ACC112 (cell line): ENCODE results near the gene SCAMP2.

Experiments used
- H2AFZ ChIP-seq: fragments of 200-600 bp; sonication (generic); one replicate; pipeline ENCODE4 v1.6.0; 2017; ENCODE audit warnings: antibody characterized with exemption, low read length; ENCODE audit not compliant: unreplicated experiment
- H3K27ac ChIP-seq: fragments of 200-600 bp; sonication (generic); 2 replicates; pipeline ENCODE4 v1.5.1; 2014; ENCODE audit warnings: low read depth, mild to moderate bottlenecking, antibody characterized with exemption, low read length, moderate library complexity
- H3K27me3 ChIP-seq: fragments of 200-600 bp; sonication (generic); 2 replicates; pipeline ENCODE4 v1.6.1; 2014; ENCODE audit warnings: mild to moderate bottlenecking, antibody characterized with exemption, low read length, moderate library complexity, mixed read lengths; ENCODE audit not compliant: insufficient read depth
- H3K36me3 ChIP-seq: fragments of 200-600 bp; sonication (generic); 2 replicates; pipeline ENCODE4 v1.6.1; 2016; ENCODE audit warnings: mild to moderate bottlenecking, antibody characterized with exemption, low read length, moderate library complexity, mixed read lengths; ENCODE audit not compliant: insufficient read depth
- H3K4me1 ChIP-seq: fragments of 200-600 bp; sonication (generic); one replicate; pipeline ENCODE4 v1.6.1; 2016; ENCODE audit warnings: low read length, mixed read lengths; ENCODE audit not compliant: insufficient read depth, unreplicated experiment, control insufficient read depth
- H3K4me3 ChIP-seq: fragments of 200-600 bp; sonication (generic); 2 replicates; pipeline ENCODE4 v1.5.1; 2014; ENCODE audit warnings: mild to moderate bottlenecking, low read depth, low read length
- H3K79me2 ChIP-seq: fragments of 200-600 bp; sonication (generic); one replicate; pipeline ENCODE4 v1.6.0; 2016; ENCODE audit warnings: low read length; ENCODE audit not compliant: control insufficient read depth, unreplicated experiment, insufficient read depth

SCAMP2 gene

GRCh38 chr15:74794248-74794969, 78.8 kb downstream of the SCAMP2 start:
- Histone ChIP-seq H2AFZ (no peak overlapping the region), H3K36me3 (peaks cover 2% of the 10 kb centered on the region; the same call in 1 of the 2 replicates), H3K27me3 (no peaks in the 10 kb centered on the region), H3K79me2 (peaks cover 59% of the 10 kb centered on the region), H3K27ac (no peak overlapping the region), H3K4me3 (no peak overlapping the region), H3K4me1 (peaks cover 25% of the 10 kb centered on the region)
